ENCODE results near the gene SIGLEC11. TPM values are rescaled to one million over a fixed set of nuclear protein-coding genes. Genes with fewer than 3 reads are reported as not detected.
A peak's percentile ranks its signal among the peaks of the same experiment; 100 is the strongest.

The SIGLEC11 gene
- total and polyA plus RNA-seq, 4 donors, result 0.82 to 3.1 (median 1.6) TPM

- DNase-seq (peak in 1 of 2 donors; percentile 80), ATAC-seq (ENCODE audit: low FRiP score) (peak; percentile 19)
- 88 to 89% methylated on average over 30 to 31 of the region's 31 CpGs for WGBS, 2 donors
- Histone ChIP-seq H3K36me3 (ENCODE audit: control insufficient read depth in 1 of 2, insufficient read depth in 2 of 2, low read length in 1 of 2) (no peaks in the 10 kb centered on the region), H3K4me1 (ENCODE audit: control insufficient read depth in 1 of 2, insufficient read depth in 2 of 2, low read length in 2 of 2) (no peaks in the 10 kb centered on the region), H3K9me3 (ENCODE audit: control insufficient read depth, low read length) (no peaks in the 10 kb centered on the region), H3K4me3 (ENCODE audit: low read length in 2 of 2) (no peak overlapping the region), H3K27ac (ENCODE audit: low read depth in 1 of 2, low read length in 2 of 2) (no peak overlapping the region), H3K27me3 (ENCODE audit: control insufficient read depth in 1 of 2, insufficient read depth in 2 of 2, low read length in 1 of 2) (no peaks in the 10 kb centered on the region)
- intact Hi-C loops (cut with DNase I), result no loop called here
Measured at GRCh38 chr19:49923055-49924003, 37.6 kb downstream of the SIGLEC11 start.

GRCh38 chr19:49921871-49922795 is 38.8 kb downstream of the SIGLEC11 start:
- Histone ChIP-seq H3K27ac (ENCODE audit: low read depth in 1 of 2, low read length in 2 of 2) (no peak overlapping the region), H3K36me3 (ENCODE audit: control insufficient read depth in 1 of 2, insufficient read depth in 2 of 2, low read length in 1 of 2) (no peaks in the 10 kb centered on the region), H3K4me1 (ENCODE audit: control insufficient read depth in 1 of 2, insufficient read depth in 2 of 2, low read length in 2 of 2) (no peaks in the 10 kb centered on the region), H3K27me3 (ENCODE audit: control insufficient read depth in 1 of 2, insufficient read depth in 2 of 2, low read length in 1 of 2) (no peaks in the 10 kb centered on the region), H3K4me3 (ENCODE audit: low read length in 2 of 2) (no peak overlapping the region), H3K9me3 (ENCODE audit: control insufficient read depth, low read length) (no peaks in the 10 kb centered on the region)
- 86 to 87% methylated on average over 22 of the region's 22 CpGs for WGBS, 2 donors
- intact Hi-C loops (cut with DNase I), result no loop called here
- no peak for ATAC-seq (ENCODE audit: low FRiP score)
- peak in 1 of 2 donors; percentile 46 for DNase-seq

GRCh38 chr19:49920624-49921363 is 40.2 kb downstream of the SIGLEC11 start:
- DNase-seq (peak in 1 of 2 donors; percentile 37), ATAC-seq (ENCODE audit: low FRiP score) (no peak)
- WGBS, 2 donors, result 91 to 95% methylated on average over 24 of the region's 24 CpGs
- H3K9me3 ChIP-seq (ENCODE audit: control insufficient read depth, low read length), result no peaks in the 10 kb centered on the region
- H3K4me1 ChIP-seq (ENCODE audit: control insufficient read depth in 1 of 2, insufficient read depth in 2 of 2, low read length in 2 of 2), result no peaks in the 10 kb centered on the region
- H3K27ac ChIP-seq (ENCODE audit: low read depth in 1 of 2, low read length in 2 of 2), result no peak overlapping the region
- no peaks in the 10 kb centered on the region for H3K27me3 ChIP-seq (ENCODE audit: control insufficient read depth in 1 of 2, insufficient read depth in 2 of 2, low read length in 1 of 2)
- H3K36me3 ChIP-seq (ENCODE audit: control insufficient read depth in 1 of 2, insufficient read depth in 2 of 2, low read length in 1 of 2), result no peaks in the 10 kb centered on the region
- no peak overlapping the region for H3K4me3 ChIP-seq (ENCODE audit: low read length in 2 of 2)
- intact Hi-C loops (cut with DNase I), result no loop called here

GRCh38 chr19:49918089-49918488 is 42.9 kb downstream of the SIGLEC11 start:
- Histone ChIP-seq H3K27me3 (ENCODE audit: control insufficient read depth in 1 of 2, insufficient read depth in 2 of 2, low read length in 1 of 2) (no peaks in the 10 kb centered on the region), H3K4me3 (ENCODE audit: low read length in 2 of 2) (no peak overlapping the region), H3K36me3 (ENCODE audit: control insufficient read depth in 1 of 2, insufficient read depth in 2 of 2, low read length in 1 of 2) (no peaks in the 10 kb centered on the region), H3K4me1 (ENCODE audit: control insufficient read depth in 1 of 2, insufficient read depth in 2 of 2, low read length in 2 of 2) (no peaks in the 10 kb centered on the region), H3K9me3 (ENCODE audit: control insufficient read depth, low read length) (no peaks in the 10 kb centered on the region), H3K27ac (ENCODE audit: low read depth in 1 of 2, low read length in 2 of 2) (no peak overlapping the region)
- ATAC-seq (ENCODE audit: low FRiP score), result no peak
- intact Hi-C loops (cut with DNase I), result no loop called here
- no peak for DNase-seq
- WGBS, 2 donors, result 91 to 92% methylated on average over 8 of the region's 8 CpGs

GRCh38 chr19:49916839-49917733 is 43.9 kb downstream of the SIGLEC11 start:
- no peaks in the 10 kb centered on the region for H3K4me1 ChIP-seq (ENCODE audit: control insufficient read depth in 1 of 2, insufficient read depth in 2 of 2, low read length in 2 of 2)
- no peaks in the 10 kb centered on the region for H3K9me3 ChIP-seq (ENCODE audit: control insufficient read depth, low read length)
- no peaks in the 10 kb centered on the region for H3K27me3 ChIP-seq (ENCODE audit: control insufficient read depth in 1 of 2, insufficient read depth in 2 of 2, low read length in 1 of 2)
- no peak for ATAC-seq (ENCODE audit: low FRiP score)
- no peak for DNase-seq
- intact Hi-C loops (cut with DNase I), result no loop called here
- 84 to 89% methylated on average over 21 of the region's 21 CpGs for WGBS, 2 donors
- no peak overlapping the region for H3K27ac ChIP-seq (ENCODE audit: low read depth in 1 of 2, low read length in 2 of 2)
- H3K36me3 ChIP-seq (ENCODE audit: control insufficient read depth in 1 of 2, insufficient read depth in 2 of 2, low read length in 1 of 2), result no peaks in the 10 kb centered on the region
- H3K4me3 ChIP-seq (ENCODE audit: low read length in 2 of 2), result no peak overlapping the region

GRCh38 chr19:49915271-49915670 is 45.7 kb downstream of the SIGLEC11 start:
- WGBS, 2 donors, result 98 to 99% methylated on average over 6 of the region's 6 CpGs
- no peaks in the 10 kb centered on the region for H3K27me3 ChIP-seq (ENCODE audit: control insufficient read depth in 1 of 2, insufficient read depth in 2 of 2, low read length in 1 of 2)
- no peak overlapping the region for H3K27ac ChIP-seq (ENCODE audit: low read depth in 1 of 2, low read length in 2 of 2)
- no peak for DNase-seq
- no peaks in the 10 kb centered on the region for H3K36me3 ChIP-seq (ENCODE audit: control insufficient read depth in 1 of 2, insufficient read depth in 2 of 2, low read length in 1 of 2)
- intact Hi-C loops (cut with DNase I), result no loop called here
- no peaks in the 10 kb centered on the region for H3K9me3 ChIP-seq (ENCODE audit: control insufficient read depth, low read length)
- H3K4me3 ChIP-seq (ENCODE audit: low read length in 2 of 2), result no peak overlapping the region
- no peak for ATAC-seq (ENCODE audit: low FRiP score)
- peaks cover 2 to 4% of the 10 kb centered on the region in 2 donors for H3K4me1 ChIP-seq (ENCODE audit: control insufficient read depth in 1 of 2, insufficient read depth in 2 of 2, low read length in 2 of 2)

- H3K4me3 ChIP-seq (ENCODE audit: low read length in 2 of 2), result no peak overlapping the region
- no peak overlapping the region for H3K27ac ChIP-seq (ENCODE audit: low read depth in 1 of 2, low read length in 2 of 2)
- H3K4me1 ChIP-seq (ENCODE audit: control insufficient read depth in 1 of 2, insufficient read depth in 2 of 2, low read length in 2 of 2), result peaks cover 2 to 4% of the 10 kb centered on the region in 2 donors
- 88 to 90% methylated on average over 10 of the region's 10 CpGs for WGBS, 2 donors
- intact Hi-C loops (cut with DNase I), result no loop called here
- peaks cover 0 to 1% of the 10 kb centered on the region in 2 donors for H3K36me3 ChIP-seq (ENCODE audit: control insufficient read depth in 1 of 2, insufficient read depth in 2 of 2, low read length in 1 of 2)
- H3K27me3 ChIP-seq (ENCODE audit: control insufficient read depth in 1 of 2, insufficient read depth in 2 of 2, low read length in 1 of 2), result no peaks in the 10 kb centered on the region
- no peaks in the 10 kb centered on the region for H3K9me3 ChIP-seq (ENCODE audit: control insufficient read depth, low read length)
- DNase-seq (no peak), ATAC-seq (ENCODE audit: low FRiP score) (no peak)
Measured at GRCh38 chr19:49913720-49914119, 47.3 kb downstream of the SIGLEC11 start.

All from aorta (tissue), 5 donors.